Measurements from ENCODE around the gene IDUA. TPM values are rescaled to one million over a fixed set of nuclear protein-coding genes. Genes with fewer than 3 reads are reported as not detected.

Gene IDUA
- total and polyA plus RNA-seq, 4 donors, result 3.0 to 4.5 (median 3.8) TPM

DNA sequence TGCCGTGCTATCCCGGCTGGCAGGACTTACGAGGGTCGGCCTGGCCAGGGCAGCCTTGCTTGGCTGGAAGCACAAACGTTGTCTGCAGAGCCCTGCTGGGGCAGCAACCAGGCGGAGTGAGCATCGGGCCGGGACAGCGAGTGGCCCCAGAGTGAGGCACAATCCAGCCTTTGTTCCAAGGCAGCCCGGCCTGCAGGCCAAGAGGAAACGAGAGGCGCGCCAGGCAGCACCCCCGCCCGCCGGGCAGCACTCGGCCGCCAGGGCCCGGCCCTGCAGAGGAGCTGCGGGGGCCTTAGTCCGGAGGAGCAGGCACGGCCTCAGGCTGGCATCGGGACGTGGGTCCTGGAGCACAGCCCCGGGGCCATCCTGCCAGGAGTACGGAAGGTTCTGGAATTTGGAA, 48.7 kb downstream of the IDUA start:
- TF ChIP-seq TAF1 (conservative IDR thresholded peaks at IDR 0.05), result no peak
- TF ChIP-seq SP1 (IDR thresholded peaks at IDR 0.05), result no peak
- TF ChIP-seq YY1 (IDR thresholded peaks at IDR 0.05), result no peak
- no peak for TF ChIP-seq EGR1 (IDR thresholded peaks at IDR 0.05; ENCODE audit: low read depth in 2 of 2)
- TF ChIP-seq, protein P1, sequence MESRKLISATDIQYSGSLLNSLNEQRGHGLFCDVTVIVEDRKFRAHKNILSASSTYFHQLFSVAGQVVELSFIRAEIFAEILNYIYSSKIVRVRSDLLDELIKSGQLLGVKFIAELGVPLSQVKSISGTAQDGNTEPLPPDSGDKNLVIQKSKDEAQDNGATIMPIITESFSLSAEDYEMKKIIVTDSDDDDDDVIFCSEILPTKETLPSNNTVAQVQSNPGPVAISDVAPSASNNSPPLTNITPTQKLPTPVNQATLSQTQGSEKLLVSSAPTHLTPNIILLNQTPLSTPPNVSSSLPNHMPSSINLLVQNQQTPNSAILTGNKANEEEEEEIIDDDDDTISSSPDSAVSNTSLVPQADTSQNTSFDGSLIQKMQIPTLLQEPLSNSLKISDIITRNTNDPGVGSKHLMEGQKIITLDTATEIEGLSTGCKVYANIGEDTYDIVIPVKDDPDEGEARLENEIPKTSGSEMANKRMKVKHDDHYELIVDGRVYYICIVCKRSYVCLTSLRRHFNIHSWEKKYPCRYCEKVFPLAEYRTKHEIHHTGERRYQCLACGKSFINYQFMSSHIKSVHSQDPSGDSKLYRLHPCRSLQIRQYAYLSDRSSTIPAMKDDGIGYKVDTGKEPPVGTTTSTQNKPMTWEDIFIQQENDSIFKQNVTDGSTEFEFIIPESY (IDR thresholded peaks at IDR 0.05), result no peak
- TF ChIP-seq GABPA (IDR thresholded peaks at IDR 0.05 in 1 of 2, conservative IDR thresholded peaks at IDR 0.05 in 1 of 2), result no peak
- no peak for TF ChIP-seq NR2F2 (IDR thresholded peaks at IDR 0.05)
- TF ChIP-seq HNF4G (IDR thresholded peaks at IDR 0.05), result no peak
- TF ChIP-seq RXRA (IDR thresholded peaks at IDR 0.05), result no peak
- TF ChIP-seq, protein P2, sequence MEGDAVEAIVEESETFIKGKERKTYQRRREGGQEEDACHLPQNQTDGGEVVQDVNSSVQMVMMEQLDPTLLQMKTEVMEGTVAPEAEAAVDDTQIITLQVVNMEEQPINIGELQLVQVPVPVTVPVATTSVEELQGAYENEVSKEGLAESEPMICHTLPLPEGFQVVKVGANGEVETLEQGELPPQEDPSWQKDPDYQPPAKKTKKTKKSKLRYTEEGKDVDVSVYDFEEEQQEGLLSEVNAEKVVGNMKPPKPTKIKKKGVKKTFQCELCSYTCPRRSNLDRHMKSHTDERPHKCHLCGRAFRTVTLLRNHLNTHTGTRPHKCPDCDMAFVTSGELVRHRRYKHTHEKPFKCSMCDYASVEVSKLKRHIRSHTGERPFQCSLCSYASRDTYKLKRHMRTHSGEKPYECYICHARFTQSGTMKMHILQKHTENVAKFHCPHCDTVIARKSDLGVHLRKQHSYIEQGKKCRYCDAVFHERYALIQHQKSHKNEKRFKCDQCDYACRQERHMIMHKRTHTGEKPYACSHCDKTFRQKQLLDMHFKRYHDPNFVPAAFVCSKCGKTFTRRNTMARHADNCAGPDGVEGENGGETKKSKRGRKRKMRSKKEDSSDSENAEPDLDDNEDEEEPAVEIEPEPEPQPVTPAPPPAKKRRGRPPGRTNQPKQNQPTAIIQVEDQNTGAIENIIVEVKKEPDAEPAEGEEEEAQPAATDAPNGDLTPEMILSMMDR (IDR thresholded peaks at IDR 0.05; ENCODE audit: low read depth, low read length, missing input control), result no peak
- TF ChIP-seq, protein P3, sequence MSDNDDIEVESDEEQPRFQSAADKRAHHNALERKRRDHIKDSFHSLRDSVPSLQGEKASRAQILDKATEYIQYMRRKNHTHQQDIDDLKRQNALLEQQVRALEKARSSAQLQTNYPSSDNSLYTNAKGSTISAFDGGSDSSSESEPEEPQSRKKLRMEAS (IDR thresholded peaks at IDR 0.05), result no peak
- TF ChIP-seq, protein P4, sequence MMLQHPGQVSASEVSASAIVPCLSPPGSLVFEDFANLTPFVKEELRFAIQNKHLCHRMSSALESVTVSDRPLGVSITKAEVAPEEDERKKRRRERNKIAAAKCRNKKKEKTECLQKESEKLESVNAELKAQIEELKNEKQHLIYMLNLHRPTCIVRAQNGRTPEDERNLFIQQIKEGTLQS (IDR thresholded peaks at IDR 0.05), result no peak
- no peak for TF ChIP-seq RAD21 (IDR thresholded peaks at IDR 0.05)
- TF ChIP-seq FOXA2 (IDR thresholded peaks at IDR 0.05), result no peak
- TF ChIP-seq FOXA1 (IDR thresholded peaks at IDR 0.05), result no peak
- TF ChIP-seq HNF4A (conservative IDR thresholded peaks at IDR 0.05), result no peak
- no peak for TF ChIP-seq JUND (IDR thresholded peaks at IDR 0.05)
- Histone ChIP-seq H3K27me3 (ENCODE audit: control insufficient read depth in 4 of 4, insufficient read depth in 4 of 4, low read length in 3 of 4) (peaks cover 0 to 3% (median 0%) of the 10 kb centered on the region in 4 donors), H3K4me1 (ENCODE audit: control insufficient read depth in 4 of 4, insufficient read depth in 4 of 4, low read length in 3 of 4) (no peaks in the 10 kb centered on the region), H3K9me3 (ENCODE audit: control insufficient read depth in 4 of 4, low read length in 3 of 4) (no peaks in the 10 kb centered on the region), H3K4me3 (ENCODE audit: low read depth in 1 of 3, low read length in 3 of 3) (no peak overlapping the region), H3K36me3 (ENCODE audit: control insufficient read depth in 4 of 4, insufficient read depth in 3 of 4, low read depth in 1 of 4, low read length in 3 of 4) (no peaks in the 10 kb centered on the region), H3K9ac (ENCODE audit: low read depth in 1 of 2, low read length in 2 of 2) (no peak overlapping the region), H3K27ac (ENCODE audit: low read depth in 1 of 2, low read length in 2 of 2) (no peak overlapping the region)
- no peak for DNase-seq (ENCODE audit: low spot score)
- 82% methylated on average over 26 of the region's 26 CpGs for WGBS

DNA sequence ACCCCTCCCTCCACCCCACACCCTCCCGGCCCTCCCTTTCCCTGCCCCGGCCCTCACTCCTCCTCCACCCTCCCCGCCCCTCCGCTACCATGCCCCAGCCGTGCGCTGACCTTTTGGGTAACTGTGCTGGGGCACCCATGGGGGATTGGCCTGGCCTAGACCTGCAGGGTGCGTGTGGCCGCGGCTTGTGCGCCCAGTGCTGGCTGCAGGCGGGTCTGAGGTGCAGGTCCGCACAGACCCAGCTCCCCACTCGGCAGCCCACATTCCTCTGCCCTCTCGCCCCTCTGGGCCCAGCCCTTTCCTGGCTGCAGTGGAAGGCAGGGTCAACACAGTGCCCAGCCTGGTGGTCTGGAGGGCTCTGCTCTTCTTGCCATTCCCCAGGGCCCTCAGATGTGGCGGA, 49.3 kb downstream of the IDUA start:
- Histone ChIP-seq H3K36me3 (ENCODE audit: control insufficient read depth in 4 of 4, insufficient read depth in 3 of 4, low read depth in 1 of 4, low read length in 3 of 4) (no peaks in the 10 kb centered on the region), H3K9ac (ENCODE audit: low read depth in 1 of 2, low read length in 2 of 2) (no peak overlapping the region), H3K4me3 (ENCODE audit: low read depth in 1 of 3, low read length in 3 of 3) (no peak overlapping the region), H3K27ac (ENCODE audit: low read depth in 1 of 2, low read length in 2 of 2) (no peak overlapping the region), H3K27me3 (ENCODE audit: control insufficient read depth in 4 of 4, insufficient read depth in 4 of 4, low read length in 3 of 4) (peaks cover 0 to 3% (median 0%) of the 10 kb centered on the region in 4 donors), H3K4me1 (ENCODE audit: control insufficient read depth in 4 of 4, insufficient read depth in 4 of 4, low read length in 3 of 4) (no peaks in the 10 kb centered on the region), H3K9me3 (ENCODE audit: control insufficient read depth in 4 of 4, low read length in 3 of 4) (no peaks in the 10 kb centered on the region)
- WGBS, result 87% methylated on average over 15 of the region's 15 CpGs
- DNase-seq (ENCODE audit: low spot score), result no peak
- TF ChIP-seq, protein P1 (IDR thresholded peaks at IDR 0.05), result no peak
- TF ChIP-seq RXRA (IDR thresholded peaks at IDR 0.05) (no peak), HNF4G (IDR thresholded peaks at IDR 0.05) (no peak), GABPA (IDR thresholded peaks at IDR 0.05 in 1 of 2, conservative IDR thresholded peaks at IDR 0.05 in 1 of 2) (no peak), FOXA1 (IDR thresholded peaks at IDR 0.05) (no peak), SP1 (IDR thresholded peaks at IDR 0.05) (no peak), EGR1 (IDR thresholded peaks at IDR 0.05; ENCODE audit: low read depth in 2 of 2) (no peak), JUND (IDR thresholded peaks at IDR 0.05) (no peak), RAD21 (IDR thresholded peaks at IDR 0.05) (no peak), YY1 (IDR thresholded peaks at IDR 0.05) (no peak), NR2F2 (IDR thresholded peaks at IDR 0.05) (no peak), FOXA2 (IDR thresholded peaks at IDR 0.05) (no peak), TAF1 (conservative IDR thresholded peaks at IDR 0.05) (no peak), HNF4A (conservative IDR thresholded peaks at IDR 0.05) (no peak)
- TF ChIP-seq, protein P3 (IDR thresholded peaks at IDR 0.05), result no peak
- TF ChIP-seq, protein P5, sequence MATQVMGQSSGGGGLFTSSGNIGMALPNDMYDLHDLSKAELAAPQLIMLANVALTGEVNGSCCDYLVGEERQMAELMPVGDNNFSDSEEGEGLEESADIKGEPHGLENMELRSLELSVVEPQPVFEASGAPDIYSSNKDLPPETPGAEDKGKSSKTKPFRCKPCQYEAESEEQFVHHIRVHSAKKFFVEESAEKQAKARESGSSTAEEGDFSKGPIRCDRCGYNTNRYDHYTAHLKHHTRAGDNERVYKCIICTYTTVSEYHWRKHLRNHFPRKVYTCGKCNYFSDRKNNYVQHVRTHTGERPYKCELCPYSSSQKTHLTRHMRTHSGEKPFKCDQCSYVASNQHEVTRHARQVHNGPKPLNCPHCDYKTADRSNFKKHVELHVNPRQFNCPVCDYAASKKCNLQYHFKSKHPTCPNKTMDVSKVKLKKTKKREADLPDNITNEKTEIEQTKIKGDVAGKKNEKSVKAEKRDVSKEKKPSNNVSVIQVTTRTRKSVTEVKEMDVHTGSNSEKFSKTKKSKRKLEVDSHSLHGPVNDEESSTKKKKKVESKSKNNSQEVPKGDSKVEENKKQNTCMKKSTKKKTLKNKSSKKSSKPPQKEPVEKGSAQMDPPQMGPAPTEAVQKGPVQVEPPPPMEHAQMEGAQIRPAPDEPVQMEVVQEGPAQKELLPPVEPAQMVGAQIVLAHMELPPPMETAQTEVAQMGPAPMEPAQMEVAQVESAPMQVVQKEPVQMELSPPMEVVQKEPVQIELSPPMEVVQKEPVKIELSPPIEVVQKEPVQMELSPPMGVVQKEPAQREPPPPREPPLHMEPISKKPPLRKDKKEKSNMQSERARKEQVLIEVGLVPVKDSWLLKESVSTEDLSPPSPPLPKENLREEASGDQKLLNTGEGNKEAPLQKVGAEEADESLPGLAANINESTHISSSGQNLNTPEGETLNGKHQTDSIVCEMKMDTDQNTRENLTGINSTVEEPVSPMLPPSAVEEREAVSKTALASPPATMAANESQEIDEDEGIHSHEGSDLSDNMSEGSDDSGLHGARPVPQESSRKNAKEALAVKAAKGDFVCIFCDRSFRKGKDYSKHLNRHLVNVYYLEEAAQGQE (IDR thresholded peaks at IDR 0.05), result no peak
- TF ChIP-seq, protein P4 (IDR thresholded peaks at IDR 0.05), result no peak

All from liver (tissue), 9 donors.